Measurements from ENCODE around the gene EXT2. TPM values are rescaled to one million over a fixed set of nuclear protein-coding genes. Genes with fewer than 3 reads are reported as not detected.

Gene EXT2
- total RNA-seq, 1 donor from 2014 or later = 35.0 TPM

DNA sequence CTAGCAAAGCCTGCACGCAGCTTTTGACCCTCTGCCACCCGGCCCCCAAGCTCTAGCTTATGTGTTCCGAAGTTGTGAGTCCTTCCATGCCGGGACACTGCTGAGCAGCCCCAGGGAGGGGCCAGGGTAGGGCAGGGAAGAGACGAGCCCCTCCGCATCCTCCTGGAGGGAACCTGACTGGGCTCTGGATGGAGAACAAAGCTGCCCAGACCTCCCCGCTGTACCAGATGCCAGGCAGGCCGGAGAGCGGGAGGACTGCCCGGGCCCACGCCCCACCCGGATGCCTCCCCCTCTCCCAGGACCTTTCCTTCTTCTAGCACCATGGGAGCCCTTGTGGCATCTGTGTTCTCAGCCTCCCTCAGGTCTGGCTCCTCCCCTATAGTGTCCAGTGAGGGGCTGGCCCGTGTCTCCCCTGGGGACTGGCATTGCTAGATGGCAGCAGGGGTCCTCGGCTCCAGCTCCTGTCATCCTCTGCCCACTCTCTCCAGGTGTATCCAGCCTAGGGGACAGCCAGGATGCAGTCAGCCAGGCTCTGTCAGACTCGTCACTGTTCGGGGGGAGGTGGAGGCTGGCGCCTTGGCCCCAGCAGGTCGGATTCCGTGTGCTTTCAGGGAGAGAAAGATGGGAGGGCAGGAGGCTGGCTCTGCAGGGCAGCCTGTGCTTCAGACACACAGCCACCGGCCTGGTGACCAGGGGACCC, 168.4 kb downstream of the EXT2 start:
- intact Hi-C loops (cut with micrococcal nuclease) = no loop called here

DNA sequence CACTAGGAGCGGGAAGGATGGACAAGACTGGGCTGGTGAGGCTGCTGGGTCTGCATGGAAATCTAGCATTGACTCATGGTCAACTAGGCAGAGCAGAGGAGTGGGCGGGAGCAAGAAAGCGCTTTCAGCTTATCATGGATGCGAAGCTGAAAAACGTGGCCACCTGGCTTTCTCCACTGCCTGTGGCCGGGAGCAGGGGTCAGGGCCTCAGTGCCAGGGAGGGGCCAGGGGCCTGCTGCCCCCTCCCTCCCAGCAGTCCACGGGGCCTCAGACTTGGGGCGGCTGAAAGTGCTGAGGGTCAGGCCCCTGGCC, 168.9 kb downstream of the EXT2 start:
- intact Hi-C loops (cut with micrococcal nuclease) = no loop called here

DNA sequence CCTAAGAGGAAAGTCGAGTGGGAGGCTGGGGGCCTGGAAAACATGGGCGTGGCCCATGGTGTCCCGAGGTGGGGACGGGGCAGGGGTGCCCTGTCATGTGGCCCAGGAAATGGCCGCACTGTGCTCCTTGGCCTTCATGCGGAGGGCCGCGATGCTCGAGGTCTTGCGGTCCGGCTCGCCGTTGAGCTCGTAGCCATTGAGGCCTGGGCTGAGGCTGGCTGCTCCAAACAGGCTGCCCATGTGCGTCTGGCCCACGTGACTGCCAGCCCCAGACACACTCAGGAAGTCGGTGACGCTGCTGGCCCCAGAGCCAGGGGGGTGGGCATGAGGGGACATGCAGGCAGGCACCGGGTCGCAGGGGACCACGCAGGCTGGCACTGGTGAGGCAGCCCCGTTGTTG, 169.3 kb downstream of the EXT2 start:
- intact Hi-C loops (cut with micrococcal nuclease) = no loop called here

DNA sequence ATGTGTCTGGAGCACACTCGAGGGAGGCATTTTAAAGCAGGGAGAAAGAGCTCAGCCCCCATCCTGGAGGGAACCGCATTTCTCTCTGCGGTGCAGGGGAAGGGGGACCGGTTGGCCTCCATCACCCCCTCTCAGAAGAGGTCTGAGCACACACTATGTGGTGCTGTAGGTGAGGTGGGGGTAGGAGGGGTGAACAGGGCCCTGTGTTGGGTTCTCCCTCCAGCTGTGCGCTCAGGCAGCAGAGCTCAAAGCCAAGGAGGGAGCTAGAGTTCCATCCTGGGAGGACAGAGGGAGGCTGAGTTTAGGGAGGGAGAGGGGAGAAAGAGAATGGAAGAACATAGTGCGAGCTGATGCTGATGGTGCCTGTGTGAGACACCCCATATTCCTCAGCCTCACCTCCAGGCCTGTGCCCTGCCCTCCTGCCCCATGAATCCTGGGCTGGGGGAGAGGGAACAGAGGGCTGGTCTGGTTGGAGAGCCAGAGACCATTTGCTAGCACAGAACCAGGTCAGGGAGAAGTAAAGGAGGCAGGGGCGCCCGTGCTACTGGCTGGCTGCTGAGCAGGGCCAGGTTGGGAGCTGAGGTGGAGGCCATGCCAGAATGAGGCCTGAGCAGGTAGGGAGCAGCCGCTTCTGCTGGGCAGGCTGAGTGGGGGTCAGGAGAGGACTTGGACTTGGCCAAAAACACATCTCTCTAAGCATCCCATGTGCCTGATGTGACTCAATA, 170.7 kb downstream of the EXT2 start:
- intact Hi-C loops (cut with micrococcal nuclease) = no loop called here

DNA sequence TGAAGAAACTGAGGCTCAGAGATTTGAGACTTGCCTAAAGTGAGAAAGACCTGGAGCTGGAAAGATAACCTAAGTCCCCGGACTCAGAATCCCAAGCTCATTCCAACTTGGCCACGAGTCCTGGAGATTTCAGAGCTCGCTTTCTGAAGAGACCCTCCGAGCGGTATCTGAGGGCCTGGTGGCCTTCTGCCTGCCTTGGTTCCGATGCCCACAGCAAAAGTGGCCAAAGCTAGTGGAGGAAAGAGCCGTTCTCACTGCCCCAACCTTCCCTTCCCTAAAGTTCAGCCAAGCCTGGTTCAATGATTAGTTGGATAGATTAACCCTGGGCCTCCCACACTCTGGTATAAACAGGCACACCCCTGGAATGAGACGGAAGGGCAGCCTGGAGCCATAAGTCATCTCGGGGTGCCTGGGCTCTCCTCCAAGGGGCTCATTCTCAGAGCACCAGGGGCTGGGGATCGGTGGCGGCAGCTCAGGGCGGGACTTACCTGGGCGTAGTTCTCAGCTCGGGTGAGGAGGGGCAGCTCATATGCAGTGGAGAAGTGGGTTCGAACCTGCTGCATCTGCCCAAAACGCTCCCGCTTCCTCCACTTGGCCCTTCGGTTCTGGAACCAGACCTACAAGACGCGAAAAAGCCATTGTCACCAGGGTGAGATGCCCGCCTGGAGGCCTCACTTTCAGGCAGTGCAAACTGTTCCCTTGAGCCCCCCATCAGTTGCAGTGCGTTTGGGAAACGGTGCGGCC, 171.7 kb downstream of the EXT2 start:
- intact Hi-C loops (cut with micrococcal nuclease) = no loop called here

DNA sequence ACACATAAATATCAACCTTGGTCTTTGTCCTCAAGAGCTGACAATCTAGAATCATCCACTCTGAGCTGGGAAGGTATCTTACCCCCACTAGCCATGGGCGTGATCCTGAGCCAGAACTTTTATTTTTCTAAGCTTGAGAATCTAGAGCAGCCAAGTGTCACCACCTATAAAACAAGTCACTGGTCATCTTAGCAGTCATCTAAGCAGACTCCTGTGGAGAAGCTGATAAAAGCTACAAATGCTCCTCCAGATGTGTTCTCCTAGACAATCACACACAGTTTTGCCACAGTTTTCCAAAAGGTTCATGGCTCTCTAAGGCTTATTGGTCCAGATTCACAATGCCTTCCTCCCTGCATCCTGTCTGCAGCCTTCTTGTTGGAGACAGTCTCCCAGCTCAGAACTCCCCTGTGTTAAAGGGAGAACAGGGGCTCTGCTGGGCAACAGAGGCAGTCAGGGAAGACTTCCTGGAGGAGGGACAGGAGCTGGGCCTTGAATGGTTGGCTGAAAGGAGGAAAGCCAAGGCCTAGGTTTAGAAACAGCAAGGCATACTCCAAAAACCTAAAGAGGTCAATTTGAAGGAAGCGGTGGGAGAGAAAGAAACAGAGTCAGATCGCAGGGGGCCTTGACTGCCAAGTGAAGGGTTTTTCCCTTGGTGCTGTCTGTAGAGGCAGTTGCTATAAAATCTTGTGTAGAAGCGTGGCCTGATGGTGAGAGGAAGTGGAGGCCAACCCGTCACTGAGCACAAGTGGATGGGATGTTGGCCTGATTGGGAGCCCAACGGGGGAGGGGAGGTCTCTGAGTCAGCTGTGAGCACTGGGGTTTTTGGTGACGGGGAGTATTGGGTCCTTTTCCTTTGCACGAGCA, 172.5 kb downstream of the EXT2 start:
- intact Hi-C loops (cut with micrococcal nuclease) = no loop called here

DNA sequence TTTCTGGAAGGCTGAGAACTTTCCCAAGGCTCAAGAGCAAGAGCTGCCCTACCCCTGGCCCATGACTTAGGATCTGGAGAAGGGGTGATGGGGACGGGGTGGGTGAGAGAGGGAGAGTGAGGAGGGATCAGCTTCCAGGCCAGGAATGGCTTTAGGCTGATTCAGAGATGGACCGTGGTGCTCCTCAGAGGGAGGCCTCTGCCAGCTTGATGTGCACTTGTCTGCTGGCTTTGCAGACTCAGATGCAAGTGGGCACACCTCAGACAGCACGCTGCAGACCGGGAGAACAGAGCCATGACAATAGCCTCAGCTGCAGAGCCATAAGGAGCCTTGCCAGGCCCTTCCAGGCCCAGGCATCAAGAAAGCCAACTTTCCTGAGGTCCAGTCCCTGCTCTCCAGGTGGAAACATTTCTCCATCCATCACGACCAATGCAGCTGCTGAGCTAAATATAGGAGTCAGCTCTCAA, 173.2 kb downstream of the EXT2 start:
- intact Hi-C loops (cut with micrococcal nuclease) = no loop called here

DNA sequence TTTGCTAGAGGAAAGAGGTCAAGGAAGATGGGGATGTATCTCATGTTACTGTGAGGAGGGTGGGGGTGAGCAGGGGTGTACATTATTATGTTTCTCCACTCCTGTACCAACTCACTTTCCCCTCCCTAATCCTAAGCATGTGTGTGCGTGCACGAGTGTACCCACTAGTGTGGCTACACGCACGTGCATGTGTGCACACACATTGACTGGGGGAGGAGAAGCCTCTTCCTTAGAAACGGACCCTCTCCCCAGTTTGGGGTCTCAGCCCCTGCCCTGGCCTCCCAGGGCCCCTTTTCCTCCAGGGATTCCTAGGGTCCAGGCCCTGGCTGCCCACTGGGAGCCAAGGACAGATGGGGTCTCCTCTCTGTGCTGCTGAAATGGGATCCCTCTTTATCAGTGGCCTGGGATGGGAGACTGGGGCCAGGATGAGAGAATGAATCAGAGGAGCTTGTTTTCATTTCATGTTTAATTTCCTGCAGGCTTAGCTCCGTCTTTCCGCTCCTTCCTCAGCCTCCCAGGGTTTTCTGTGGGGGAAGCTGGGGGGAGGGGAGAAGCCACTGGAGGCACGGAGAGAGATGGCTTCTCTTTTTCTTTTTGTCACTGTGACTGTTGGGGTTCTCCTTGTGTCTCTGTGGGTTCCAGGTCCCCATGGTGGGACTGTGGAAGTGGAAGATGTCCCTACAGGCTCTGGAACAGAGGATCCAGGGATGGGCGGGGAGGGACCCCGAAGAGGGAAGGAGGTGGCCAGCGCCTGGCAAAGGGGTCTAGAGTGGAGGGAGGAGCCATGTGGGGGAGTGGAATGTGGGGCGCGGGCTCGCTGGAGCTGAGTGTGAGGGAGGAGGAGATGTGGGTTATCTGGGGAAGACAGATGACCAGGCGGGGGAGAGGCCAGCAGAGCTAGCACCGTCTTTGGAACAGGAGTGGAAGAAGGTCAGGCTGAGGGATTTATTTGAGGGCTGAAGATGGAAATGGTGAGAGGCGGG, 174.2 kb downstream of the EXT2 start:
- intact Hi-C loops (cut with micrococcal nuclease) = no loop called here

DNA sequence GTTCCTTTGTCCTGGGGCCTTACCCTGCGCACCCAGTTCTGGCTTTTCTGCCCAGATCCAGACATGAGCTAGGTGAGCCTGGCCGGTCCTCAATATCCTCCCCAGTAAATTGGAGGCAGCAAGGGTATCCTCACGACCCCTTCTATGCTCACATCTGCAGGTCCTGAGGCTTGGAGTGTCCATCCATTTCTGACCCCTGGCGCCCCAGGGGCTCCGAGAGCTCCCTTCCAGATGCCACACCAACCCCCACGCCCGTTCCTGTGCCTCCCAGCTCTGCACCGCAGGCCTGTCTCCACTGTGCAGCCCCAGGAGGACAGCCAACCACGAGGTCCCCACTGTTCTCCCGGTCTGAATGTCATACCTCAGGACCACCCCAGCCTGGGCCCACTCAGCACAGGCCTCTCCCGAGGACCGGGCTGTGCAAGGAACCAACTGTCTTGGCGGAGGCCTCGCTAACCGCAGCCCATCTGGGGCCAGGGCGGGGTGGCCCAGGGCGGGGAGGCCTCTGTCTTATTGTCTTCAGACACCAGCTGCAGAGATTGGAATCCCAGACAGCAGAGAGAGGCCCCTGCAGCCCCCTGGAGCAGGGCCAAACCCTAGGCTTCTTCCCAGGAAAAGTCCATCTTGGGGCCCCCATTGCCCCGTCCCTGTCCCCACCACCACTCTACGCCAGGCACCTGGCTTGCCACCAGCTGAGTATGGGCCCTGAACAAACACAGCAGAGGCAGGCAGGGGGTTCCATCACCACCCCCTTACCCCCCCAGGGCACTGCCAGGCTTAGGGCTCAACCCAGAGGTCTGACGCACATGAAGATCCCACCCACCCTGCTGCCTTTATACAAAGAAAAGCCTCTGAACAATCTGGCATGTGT, 175.2 kb downstream of the EXT2 start:
- intact Hi-C loops (cut with micrococcal nuclease) = no loop called here

DNA sequence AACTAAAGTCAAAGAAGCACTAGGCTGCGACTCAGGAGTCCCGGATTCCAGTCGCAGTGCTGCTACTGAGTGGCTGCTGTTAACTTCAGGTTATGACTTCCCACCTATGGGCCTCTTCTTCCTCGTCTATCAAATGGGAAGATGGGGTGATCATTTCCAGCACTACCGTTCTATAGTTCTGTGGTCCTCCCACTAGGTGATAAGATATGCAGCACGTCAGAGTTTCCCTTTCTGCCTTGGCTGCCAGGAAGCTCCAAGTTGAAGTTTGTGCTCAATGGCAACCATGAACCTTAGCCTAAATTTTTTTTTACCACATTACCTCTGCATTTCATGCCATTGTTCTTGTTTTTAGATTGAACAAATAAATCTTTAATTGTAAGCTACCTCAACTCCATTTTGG, 175.8 kb downstream of the EXT2 start:
- intact Hi-C loops (cut with micrococcal nuclease) = no loop called here

DNA sequence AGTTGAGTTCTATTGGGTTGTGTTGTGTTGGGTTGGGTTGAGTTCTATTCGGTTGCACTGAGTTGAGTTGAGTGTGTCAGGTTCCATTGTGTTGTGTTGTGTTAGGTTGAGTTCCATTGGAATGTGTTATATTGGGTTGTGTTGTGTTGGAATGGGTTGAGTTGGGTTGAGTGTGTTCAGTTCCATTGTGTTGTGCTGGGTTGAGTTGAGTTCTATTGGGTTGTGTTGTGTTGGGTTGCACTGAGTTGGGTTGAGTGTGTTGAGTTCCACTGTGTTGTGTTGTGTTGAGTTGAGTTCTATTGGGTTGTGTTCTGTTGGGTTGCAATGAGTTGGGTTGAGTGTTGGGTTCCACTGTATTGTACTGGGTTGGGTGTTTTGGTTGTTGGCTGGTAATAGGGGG, 178.9 kb downstream of the EXT2 start:
- intact Hi-C loops (cut with micrococcal nuclease) = no loop called here

DNA sequence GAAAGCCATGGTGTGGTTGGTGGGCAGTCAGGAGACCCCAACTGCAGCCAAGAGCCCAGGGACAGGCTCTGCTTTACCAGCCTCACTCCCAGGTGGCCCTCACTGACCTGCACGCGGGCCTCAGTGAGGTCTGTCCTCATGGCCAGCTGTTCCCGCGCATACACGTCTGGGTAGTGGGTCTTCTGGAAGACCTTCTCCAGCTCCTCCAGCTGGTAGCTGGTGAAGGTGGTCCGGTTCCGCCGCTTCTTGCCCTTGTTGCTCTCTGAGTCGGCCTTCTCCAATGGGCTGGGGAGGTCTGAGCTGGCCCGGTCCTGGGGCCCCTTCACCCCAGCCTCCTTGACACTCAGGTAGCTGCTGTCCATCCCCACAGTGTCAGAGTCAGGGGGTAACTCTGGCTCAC, 179.8 kb downstream of the EXT2 start:
- intact Hi-C loops (cut with micrococcal nuclease) = no loop called here

DNA sequence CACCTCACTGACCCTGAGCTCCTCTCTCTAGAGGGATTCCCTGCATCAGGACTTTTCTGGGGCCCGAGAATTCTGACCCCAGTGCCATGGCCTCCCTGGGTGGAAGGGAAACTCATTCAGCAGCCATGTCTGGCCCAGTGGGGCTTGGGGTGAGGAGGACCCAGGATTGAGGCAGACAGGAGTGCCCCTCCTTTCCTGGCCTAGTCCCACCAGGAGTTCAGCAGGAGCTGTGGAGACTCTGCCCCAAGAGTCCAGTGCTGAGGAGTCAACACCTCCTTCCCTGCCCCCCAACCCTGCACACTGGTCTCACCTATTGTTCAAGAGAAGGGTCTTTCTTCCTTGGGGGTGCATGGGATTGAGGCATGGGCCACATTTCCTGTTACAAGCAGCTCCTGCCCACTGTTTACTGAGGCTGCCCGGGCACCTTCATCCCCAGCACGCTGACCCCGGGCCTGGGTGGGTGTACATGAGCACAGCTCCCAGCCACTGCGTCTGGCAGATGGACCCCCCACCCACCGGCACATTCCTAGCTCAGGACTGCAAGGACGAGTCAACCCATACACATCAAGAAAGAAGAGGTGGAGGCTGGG, 180.6 kb downstream of the EXT2 start:
- intact Hi-C loops (cut with micrococcal nuclease) = no loop called here

DNA sequence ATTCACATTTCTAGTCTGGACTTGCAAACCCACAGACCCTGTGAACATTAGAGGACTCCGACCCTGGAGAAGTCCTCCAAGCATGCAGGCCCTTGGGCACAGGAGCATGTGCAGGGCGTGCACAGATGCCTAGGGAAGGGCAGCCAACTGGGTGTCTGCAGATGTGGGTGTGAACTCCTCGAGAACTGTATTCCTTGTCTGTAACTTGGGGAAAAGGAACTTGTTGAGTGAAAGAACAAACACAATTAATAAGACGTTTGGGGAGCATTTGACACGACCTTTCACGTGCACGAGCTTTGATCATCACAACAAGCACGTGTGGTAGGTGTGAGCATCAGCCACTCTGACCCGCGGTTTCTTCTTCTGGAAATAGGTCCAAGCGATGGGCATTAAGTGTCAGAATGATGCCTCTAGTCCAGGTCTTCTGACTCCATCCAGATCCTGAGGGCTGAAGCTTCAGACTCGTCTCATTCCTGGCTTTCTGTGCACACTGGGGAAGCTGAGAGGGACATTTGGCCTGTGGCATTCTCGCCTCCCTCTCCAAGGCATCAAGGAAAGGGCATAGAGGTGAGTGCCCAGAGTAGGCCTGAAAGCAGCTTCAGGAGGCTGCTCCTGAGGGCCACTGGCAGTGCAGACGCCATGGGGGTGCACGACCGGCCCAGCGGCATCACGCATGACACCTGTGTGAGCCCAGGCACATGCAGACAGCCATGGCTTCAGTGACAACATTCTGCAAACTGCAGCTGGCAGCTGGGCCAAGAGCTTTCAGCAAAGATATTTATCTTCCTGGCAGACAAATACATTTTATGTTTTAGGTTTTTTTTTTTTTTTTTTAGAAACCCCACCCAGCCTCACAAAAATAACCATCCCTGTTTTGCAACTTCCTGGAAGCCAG, 182.0 kb downstream of the EXT2 start:
- intact Hi-C loops (cut with micrococcal nuclease) = no loop called here

DNA sequence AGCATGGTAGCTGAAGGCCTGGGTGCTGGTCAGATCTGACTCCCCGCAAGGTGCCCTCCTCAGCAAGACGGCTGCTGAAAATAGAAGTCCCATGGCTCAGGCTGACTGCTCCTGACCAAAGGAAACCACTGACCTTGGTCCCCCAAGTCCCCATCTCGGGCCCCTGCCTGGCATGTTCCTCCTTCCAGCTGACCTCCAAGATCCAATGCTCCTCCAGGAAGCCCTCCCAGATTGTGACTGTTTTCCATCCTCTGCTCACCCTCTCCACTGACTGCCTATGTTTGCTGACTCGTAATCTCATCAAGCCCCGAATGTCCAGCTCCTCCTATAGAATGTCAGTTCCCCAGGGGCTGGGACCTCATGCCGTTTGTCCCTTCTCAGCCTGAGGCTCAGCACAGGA, 184.0 kb downstream of the EXT2 start:
- intact Hi-C loops (cut with micrococcal nuclease) = no loop called here

DNA sequence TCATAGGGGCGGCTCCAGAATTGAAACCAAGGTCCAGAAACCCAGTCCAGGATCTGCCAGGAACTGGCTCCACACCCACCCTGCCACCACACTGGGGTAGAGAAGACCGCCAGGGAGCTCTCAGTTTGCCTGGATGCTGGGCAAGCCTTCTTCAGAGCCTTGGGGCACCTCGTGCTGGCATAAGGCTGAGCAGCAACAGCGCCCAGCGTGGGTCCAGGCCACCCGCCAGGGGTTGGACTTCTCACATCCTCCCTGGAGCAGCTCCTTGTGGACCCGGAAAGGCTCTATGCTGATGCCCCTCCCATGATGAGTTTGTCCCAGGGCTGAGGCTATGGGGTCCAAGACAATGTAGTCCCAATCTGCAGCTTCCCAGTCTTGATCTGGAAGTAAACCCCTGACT, 184.8 kb downstream of the EXT2 start:
- intact Hi-C loops (cut with micrococcal nuclease) = no loop called here

DNA sequence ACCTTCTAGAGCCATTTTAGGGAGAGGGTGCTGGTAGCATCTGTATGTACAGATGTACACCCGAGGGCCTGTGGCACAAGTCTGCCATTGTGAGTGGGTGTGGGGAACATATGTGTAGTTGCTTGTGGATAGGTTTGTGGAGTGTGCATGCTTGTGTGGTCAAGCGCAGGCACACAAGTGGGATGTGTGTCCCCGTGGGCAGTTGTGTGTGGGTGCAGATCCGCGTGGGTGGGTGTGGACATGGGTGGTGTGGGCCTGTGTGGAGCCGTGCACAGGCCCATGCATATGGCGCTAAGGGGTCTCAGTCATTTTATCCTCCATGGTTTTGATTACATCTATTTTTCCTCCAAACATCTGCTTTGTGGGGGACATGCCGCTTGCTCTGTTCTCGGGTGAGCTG, 185.7 kb downstream of the EXT2 start:
- intact Hi-C loops (cut with micrococcal nuclease) = no loop called here

DNA sequence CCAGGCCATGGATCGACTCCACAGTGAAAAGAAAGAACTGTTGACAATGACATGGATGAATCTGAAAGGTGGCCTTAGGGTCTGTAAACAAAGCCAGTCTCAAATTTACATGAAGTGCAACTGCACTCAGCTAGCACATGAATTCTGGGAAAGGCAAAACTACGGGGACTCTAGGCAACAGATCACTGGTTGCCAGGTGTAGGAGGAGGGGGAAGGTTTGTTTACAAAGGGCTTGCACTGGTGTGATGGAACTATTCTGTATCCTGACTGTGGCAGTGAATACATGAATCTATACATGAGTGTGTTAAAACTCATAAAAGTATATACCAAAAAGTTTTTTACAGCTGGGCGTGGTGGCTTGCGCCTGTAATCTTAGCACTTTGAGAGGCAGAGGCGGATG, 187.1 kb downstream of the EXT2 start:
- intact Hi-C loops (cut with micrococcal nuclease) = no loop called here
